ENCODE results near the gene NCKAP5. TPM values are rescaled to one million over a fixed set of nuclear protein-coding genes. Genes with fewer than 3 reads are reported as not detected.

The NCKAP5 gene
- polyA plus RNA-seq, 3 donors: 0.16 to 0.34 (median 0.30) TPM

DNA sequence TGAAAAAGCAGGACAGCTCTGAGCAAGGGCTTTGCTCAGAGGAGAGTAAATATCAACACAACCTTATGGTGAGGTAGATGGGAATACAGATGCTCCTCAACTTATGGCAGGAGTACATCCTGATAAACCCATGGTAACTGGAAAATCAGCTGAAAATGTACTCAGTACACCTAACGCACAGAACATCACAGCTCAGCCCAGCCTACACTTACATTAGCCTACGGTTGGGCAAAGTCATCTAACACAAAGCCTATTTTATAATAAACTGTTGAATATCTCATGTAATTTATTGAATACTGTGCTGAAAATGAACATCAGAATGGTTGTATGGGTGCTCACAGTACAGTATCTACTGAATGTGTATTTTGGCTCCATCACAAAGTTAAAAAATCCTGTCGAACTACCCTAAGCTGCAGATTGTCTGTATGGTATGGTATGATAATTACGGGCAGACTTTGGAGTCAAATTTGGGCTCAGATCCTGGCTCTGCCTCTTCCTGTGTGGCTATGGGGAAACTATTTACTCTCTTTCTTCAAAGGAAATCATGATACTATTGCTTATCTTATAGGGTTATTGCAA, 778.0 kb downstream of the NCKAP5 start:
- no peak overlapping the region for H3K27ac ChIP-seq (ENCODE audit: low read depth, low read length)
- WGBS, 3 donors: 56 to 63% (median 62%) methylated on average over 4 of the region's 4 CpGs

DNA sequence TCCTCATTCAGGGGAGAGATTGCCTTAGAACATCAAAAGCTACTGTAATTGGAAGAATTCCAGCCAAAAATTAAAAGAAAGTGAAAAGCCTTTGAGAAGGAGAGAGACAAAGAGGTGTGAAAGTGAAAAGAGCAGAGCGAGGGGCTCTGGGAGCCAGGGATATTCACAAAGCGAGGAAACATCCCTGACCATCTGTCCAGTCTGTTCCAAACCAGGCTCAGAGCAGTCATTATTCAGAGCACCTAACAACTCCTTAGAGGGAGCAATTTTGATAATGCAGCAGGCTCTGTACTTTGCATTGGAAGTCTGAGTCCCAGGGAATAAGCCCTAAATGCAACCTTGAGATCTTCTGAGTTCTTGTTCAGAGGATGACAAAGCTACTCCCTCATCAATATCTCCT, 779.2 kb downstream of the NCKAP5 start:
- H3K27ac ChIP-seq (ENCODE audit: low read depth, low read length): no peak overlapping the region
- 78 to 96% (median 89%) methylated on average over 2 of the region's 2 CpGs for WGBS, 3 donors

DNA sequence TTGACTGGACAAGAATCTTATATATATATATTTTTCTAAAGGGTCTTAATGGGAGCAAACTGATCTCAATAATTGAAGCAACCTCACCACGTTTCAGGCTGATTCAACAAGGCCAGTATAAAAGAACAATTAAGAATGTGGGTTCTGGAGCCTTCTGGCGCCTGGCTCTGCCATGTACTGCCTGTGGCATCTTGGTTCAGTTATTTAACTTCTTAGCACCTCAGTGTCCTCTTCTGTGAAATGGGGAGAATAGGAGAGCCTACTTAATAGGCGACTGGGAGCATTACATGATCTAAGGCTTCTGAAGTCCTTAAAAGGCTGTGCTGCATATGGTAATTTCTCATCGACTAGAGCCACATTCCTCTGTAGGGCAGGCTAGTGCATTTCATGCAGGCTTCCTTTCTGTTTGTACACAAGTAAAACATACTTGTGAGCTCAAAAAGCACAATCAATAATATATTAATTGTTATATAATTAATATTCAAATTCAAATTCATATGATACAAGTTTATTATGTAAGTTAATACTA, 779.9 kb downstream of the NCKAP5 start:
- no peak overlapping the region for H3K27ac ChIP-seq (ENCODE audit: low read depth, low read length)
- WGBS, 3 donors: 52 to 67% (median 60%) methylated on average over 4 of the region's 4 CpGs

DNA sequence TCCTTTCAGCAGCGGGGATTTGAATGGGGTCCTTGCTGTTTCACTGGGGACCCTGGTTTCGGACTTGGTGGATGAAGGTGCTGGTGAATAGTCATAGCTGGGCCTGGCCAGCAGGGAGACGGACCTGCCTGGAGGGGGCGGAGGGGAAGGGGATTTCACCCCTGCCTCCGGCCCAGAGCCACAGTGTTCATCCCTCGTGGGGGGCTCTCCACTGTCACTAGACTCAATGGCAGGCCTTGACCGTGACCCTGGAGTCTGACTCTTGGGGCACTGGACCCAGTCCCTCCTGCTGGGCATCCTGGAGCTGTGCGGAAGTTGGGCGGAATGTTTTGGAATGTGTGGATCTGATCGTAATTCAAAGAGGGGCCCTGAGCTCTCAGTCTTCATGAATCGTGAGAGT, 784.4 kb downstream of the NCKAP5 start:
- no peak overlapping the region for H3K27ac ChIP-seq (ENCODE audit: low read depth, low read length)
- 80 to 91% (median 86%) methylated on average over 11 of the region's 11 CpGs for WGBS, 3 donors

DNA sequence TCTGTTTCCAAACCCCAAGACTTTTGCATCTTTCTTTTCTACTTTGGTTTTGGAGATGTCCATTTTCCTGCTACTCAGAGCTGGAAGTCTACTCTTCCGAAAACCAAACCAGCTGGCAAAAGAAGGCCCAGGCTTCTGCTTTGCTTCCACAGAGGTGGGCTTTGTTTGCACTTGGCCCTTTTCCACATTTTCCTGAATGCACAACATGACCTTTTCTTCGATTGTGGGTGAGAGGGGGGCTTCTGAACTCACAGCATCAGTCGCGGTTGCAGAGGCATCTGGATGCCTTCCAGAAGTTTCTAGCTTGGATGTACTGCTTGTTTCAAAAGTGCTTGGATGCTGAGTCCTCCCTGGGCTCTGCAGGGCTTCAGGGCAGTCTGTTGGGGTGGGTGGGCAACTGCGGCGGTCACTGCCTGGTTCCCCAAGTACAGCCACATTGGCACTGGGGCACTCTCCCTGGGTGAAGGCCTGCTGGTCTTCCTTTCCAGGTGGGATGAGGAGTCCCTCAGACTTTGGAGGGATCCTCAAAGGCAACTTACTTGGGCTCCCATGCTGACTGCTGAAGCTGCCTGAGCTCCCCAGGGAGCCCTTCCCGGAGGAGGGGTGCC, 786.0 kb downstream of the NCKAP5 start:
- WGBS, 3 donors: 81 to 82% (median 82%) methylated on average over 7 of the region's 7 CpGs

DNA sequence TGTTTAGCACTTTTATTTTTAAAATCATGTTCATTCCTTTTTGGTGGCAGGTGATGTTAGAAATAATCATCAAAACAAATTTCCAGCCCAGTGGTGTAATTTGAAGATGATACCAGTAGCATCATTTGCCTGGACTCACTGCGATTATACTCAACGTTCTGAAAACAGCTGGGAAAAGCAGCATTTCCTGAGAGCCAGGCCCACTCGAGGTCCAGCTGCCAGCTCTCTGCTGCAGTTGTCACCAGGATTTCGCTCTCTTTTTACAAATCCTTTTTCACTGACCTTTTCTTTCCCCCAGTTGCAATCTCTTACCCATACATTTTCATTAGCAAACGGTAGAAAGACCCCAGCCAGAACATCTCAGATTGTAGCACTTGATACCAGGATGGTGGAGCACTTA, 787.6 kb downstream of the NCKAP5 start:
- no peak overlapping the region for H3K27ac ChIP-seq (ENCODE audit: low read depth, low read length)
- WGBS, 3 donors: 59 to 75% (median 74%) methylated on average over 5 of the region's 5 CpGs

More for the DNA sequence above, 786.0 kb downstream of the NCKAP5 start:
- H3K27ac ChIP-seq (ENCODE audit: low read depth, low read length): no peak overlapping the region

DNA sequence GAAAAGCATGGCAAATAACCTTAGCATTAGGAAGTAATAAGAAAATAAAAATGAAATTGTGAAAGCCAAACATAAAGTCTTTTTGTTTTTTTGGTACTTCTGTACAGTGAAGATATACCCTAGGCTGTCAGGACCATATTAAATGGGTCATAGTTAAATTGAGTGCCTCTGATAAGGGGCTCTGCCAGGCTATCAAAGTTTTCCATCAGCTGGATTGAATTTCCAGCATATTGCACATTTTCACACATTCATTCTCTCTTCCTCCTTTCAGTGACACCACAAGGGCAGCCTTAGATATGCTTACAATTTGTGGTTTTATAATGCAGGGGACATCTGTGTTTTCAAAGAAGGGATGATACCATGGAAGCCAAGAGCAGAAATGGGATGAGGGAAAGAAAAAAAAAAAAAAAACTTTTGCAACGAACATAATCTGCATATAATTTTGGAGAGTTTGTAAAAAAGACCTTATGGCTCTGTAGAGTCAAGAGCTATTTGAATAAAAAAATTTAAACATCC, 789.0 kb downstream of the NCKAP5 start:
- H3K27ac ChIP-seq (ENCODE audit: low read depth, low read length): no peak overlapping the region
- WGBS, 3 donors: 60 to 67% (median 66%) methylated on average over 1 of the region's 1 CpG

DNA sequence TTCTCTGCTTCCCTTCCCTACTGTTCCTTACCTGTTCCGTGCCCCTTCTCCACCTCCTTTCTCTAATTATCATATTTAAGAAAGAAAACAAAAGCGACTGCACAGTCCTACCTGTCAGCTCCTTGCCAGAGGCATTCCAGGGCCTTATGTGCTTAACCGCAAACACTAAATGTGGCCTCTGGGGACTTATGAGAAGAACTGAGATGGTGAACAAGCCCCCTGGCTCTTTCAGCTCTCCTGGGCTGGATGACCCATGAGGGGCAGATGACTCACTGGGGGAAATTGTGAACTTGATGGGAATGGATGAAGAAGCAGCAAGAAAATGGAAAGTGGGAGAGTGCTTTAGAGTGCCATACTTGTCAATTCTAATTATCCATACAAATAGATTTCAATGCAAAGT, 792.0 kb downstream of the NCKAP5 start:
- 57 to 84% (median 59%) methylated on average over 3 of the region's 3 CpGs for WGBS, 3 donors
- H3K27ac ChIP-seq (ENCODE audit: low read depth, low read length): no peak overlapping the region

DNA sequence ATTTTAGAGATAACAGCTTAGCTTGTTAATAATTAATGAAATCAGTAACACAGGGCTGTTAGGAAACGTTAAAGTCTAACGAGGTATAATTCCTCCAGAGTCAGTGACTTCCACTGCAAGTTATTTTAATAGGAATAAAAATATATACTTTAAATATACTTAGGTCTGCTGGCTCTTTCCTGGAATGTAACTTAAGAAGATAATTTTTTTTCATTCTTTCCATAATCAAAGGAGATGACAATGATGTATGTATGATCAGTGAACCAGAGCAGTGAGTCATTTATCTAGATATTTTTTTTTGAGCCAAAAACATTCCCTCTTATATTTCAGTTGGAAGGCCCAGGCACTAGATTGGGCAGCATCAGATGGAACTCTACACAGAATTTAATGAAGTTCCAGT, 794.1 kb downstream of the NCKAP5 start:
- H3K27ac ChIP-seq (ENCODE audit: low read depth, low read length): no peak overlapping the region
- WGBS, 3 donors: 15 to 79% (median 77%) methylated on average over 2 of the region's 2 CpGs

DNA sequence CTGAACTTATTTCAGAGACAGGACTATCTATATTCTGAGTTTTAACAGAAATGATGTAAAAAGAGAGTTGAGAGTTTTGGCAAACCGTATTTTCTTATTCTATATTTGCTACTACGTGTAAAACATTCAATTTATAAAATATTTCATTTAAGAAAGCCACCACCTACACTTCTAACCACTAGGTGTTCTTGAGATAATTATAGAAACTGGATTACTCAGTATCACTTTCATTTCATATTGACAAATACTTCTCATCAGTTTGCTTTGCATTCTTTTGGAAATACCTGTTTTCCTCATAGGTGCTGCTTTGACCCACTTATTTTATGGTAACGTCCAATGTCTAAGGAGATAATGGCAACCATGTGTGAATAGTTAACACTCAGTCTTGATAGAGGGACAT, 794.9 kb downstream of the NCKAP5 start:
- WGBS, 3 donors: 80 to 85% (median 81%) methylated on average over 3 of the region's 3 CpGs
- no peak overlapping the region for H3K27ac ChIP-seq (ENCODE audit: low read depth, low read length)

DNA sequence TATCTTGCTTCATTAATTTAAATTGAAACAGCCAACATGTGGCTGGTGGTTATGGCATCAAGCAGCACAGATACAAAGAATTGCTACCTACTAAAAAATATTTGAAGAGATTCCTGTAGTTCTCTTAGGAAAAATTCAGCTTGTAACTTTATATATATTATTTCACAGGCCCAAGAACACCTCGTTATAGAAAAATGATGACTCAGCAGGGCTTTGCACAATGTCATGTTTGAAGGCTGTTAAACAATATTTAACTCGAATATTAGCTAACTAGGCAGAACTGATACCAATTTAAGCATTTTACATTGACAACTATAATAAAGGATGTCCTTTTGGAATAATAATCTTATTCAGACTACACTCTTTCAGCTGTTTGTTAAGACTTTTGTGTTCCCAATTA, 795.9 kb downstream of the NCKAP5 start:
- WGBS, 3 donors: 53 to 73% (median 66%) methylated on average over 2 of the region's 2 CpGs
- H3K27ac ChIP-seq (ENCODE audit: low read depth, low read length): no peak overlapping the region

DNA sequence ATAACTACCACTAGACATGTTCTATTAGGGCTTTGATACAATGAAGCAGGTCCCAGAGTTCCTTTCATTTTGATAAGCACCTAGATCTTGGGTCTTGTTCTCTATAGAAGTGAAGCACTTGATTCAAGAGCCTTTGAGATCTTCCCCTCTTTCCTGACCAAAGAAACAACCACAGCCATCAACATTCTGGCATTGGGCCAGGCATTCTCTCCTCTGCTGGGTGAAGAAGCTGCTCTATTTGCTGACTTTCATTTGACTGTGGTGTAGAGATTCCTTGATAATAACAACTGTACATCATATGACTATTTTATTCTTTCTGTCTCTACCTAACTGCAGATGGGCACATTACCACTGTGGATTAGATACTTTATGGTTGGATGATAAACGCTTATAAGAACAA, 801.7 kb downstream of the NCKAP5 start:
- H3K27ac ChIP-seq (ENCODE audit: low read depth, low read length): no peak overlapping the region
- 89 to 100% (median 95%) methylated on average over 1 of the region's 1 CpG for WGBS, 3 donors

DNA sequence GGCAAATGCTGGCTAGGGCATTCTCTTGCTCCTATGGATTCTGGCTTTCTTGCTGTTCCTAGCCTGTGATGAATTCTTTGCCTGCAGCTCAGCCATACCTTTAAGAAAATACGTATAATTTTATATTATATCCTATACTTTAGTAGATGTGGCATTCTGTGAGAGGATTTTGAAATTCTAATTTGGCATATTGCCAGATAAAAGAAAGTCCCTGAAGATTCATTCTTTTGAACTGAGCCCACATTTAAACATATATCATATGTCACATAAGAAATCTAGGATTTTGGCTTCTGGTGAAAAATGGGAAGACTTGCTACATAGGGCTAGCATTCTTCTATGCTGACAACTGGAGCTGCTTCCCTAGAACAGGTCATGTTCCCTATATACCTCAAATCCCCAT, 806.8 kb downstream of the NCKAP5 start:
- WGBS, 3 donors: 88 to 95% (median 89%) methylated on average over 1 of the region's 1 CpG
- H3K27ac ChIP-seq (ENCODE audit: low read depth, low read length): no peak overlapping the region

DNA sequence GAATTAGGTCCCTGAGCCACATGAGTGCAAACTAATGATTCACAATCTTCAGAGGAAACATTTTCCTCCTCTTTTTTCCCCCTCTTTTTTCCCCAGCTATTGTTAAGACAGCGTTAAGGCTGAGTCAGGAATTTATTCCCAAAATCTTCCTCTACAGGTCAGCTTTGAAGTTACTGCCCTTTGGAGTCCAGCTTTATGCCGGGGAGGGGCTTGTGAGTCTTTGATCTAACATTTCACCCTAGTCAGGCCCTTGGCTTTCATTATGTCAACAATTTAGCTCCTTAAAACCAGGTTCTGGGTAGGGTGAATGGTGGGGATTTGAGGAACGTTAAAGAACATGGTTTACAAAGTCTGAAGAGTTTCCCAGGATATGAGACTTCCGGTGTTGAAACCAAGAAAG, 807.3 kb downstream of the NCKAP5 start:
- WGBS, 3 donors: 35 to 75% (median 54%) methylated on average over 4 of the region's 4 CpGs
- no peak overlapping the region for H3K27ac ChIP-seq (ENCODE audit: low read depth, low read length)

DNA sequence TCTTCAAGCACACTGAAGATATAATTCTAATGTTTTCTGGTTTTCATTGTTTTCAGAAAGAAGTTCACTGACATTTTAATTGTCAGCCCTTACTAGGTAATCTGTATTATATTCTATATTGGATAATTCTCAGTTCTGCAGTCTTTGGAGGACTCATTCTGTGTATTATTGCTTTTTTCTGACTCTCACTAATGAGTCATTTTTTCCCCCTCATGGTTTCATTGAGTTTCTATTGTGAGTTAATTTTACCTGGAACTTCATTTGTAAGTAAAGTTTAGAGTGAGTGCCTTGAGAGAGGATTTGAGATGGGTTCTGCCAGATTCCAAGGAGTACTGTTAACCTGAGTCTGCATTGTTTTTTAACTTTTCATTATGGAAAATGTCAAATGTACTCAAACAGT, 807.9 kb downstream of the NCKAP5 start:
- no peak overlapping the region for H3K27ac ChIP-seq (ENCODE audit: low read depth, low read length)

DNA sequence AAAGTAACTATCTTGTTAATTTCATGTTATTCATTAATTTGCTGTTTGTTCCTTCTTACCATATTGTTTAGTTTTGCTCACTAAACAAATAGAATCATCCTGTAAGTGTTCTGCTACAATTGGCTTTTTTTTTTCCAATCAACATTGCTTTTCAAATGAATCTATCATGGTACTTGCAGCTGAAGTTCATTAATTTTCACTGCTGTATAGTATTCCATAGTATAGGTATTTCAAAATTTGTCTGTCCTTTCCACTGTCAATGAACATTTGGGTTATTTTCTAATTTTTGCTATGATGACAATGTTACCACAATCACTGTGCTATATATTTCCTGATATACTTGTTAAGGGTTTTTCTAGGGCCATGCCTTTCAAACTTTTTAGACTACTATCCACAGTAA, 809.3 kb downstream of the NCKAP5 start:
- no peak overlapping the region for H3K27ac ChIP-seq (ENCODE audit: low read depth, low read length)

DNA sequence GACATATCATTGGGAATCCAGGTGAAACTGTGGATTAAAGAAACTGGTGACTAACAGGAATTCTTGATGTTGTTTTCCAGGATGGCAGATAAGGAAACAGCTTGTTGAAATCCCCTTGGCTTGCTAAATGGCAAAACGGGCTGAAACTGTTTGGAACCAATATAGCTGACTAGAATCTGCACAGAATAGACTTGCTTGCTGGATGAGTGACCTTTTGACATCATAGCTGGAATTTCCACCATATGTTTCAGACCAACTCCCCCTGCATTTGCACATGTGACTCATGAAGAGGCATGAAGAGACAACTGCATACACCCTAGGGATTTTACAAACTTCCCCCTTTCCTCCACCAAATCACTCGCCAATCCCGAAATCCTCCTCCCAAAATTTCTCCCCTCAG, 810.6 kb downstream of the NCKAP5 start:
- H3K27ac ChIP-seq (ENCODE audit: low read depth, low read length): no peak overlapping the region
- WGBS, 3 donors: 58 to 71% (median 58%) methylated on average over 3 of the region's 3 CpGs

DNA sequence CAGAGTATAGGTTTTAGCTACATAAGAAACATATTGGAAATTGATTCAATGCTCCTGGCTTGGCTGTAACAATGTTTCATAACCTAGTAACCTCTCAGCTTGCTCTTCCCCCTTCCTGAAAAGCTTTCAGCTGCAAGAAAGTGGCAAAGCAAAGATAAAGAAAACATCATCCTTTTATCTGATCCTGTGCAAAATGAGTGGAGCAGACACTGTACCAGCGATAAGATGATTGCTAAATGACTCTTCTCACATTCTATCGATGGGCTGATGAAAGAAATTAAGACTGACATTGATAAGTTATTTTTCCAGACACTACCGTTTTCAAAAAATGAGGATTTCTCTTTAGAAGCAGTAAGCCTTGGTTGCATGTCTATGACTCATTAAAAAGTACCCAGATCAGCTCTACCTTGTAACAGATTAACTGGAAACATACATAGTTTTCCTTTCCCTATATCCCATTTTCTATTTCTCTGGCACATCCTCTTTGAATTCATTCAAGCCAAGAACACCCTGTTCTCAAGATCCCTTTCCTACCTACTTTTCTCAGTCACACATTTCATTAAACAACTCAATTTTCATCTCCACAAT, 811.2 kb downstream of the NCKAP5 start:
- WGBS, 3 donors: 53 to 72% (median 64%) methylated on average over 3 of the region's 3 CpGs
- H3K27ac ChIP-seq (ENCODE audit: low read depth, low read length): no peak overlapping the region

DNA sequence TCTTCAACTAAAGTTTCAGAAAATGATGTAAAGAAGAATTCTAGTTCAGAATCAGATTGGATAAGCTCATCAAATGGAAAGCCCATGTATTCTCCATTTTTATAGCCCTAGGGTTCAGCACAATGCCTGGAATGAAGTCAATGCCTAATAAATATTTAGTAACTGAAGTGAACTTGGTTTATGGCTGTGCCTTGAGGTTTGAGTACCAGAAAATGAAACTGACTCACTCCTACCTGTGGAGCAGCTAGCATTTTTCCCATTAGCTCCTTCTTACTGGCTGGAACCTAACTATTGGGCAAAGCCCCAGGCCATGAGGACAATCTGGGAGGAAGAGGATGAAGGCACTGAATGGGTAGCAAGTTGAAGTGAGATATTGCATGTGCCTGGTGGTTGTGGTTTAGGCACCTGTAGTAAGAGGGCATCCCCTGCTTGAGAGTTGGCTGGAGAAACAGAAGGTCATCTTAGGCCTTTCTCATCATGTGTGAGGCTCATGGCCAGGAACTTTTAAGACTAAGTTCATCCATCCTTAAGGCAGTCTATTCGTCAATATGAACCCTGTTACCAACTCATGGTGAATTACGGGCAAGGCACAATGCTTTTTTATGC, 813.3 kb downstream of the NCKAP5 start:
- H3K27ac ChIP-seq (ENCODE audit: low read depth, low read length): no peak overlapping the region
- 85 to 92% (median 89%) methylated on average over 2 of the region's 2 CpGs for WGBS, 3 donors

Measured in adipose tissue (tissue), 3 donors.